ENCODE measurements around the gene CD96.

Gene CD96

DNA sequence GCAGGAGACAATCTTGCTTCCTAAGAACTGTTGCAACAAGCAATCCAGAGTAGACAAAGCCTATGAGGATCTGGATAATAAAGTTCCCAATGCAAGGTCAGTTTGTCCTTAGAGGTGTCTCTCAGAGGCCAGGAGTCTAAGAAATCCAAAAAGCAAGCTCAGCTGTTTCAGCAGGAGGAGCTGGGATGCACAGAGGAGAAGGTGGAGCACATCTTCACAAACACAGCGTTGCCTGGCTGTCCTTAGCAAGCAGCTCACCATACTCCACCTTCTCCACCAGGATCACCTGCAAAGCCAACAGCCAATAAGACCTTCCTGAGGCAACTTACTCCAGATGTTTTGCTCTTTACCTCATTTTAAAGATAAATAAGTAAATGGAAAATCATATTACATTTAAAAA lies 52.8 kb downstream of the CD96 start:
- no peak for DNase-seq

DNA sequence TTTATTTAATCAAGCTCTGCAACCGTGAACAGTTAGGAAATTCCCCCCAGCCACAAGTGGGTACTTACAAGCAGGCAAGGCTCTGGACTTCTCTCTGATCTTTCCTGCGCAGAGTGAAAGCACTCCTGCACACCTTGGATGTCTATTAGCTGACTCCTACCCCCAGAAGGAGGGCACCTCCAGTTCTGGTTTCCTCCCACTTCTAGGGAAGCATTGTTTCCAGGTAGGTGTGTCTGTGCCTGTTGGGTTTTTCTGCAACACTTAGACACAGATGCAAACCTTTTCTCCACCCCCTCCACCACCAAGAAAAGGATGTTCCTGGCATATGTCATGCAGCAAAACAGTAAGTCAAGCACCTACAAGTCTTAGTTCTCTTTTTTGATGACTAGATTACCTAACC lies 53.2 kb downstream of the CD96 start, which contains the start of gene ZBED2:
TSS of gene ZBED2 (minus strand) at position 115 of the 400 bp plus-strand sequence. CDS start 1,145 bp downstream, outside the sequence.
- no peak for DNase-seq

DNA sequence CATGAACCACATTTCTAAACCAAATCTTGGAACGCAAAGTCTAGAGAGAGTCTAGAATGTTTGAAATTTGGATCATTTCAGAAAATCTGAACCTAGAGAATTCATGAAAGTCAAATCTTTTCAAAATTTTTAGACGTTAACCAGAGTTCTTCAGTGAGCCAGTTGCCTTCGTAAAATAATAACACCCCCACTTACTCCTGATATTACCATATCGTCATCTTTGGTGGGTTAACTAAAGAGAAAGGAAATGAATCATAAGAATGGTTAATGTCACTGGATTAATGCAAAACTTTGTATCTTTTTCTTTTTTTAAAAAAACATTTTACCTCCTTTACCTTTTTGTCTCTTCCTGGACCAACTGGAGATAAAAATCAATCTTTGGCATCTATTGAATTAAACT lies 54.3 kb downstream of the CD96 start:
- no peak for DNase-seq

DNA sequence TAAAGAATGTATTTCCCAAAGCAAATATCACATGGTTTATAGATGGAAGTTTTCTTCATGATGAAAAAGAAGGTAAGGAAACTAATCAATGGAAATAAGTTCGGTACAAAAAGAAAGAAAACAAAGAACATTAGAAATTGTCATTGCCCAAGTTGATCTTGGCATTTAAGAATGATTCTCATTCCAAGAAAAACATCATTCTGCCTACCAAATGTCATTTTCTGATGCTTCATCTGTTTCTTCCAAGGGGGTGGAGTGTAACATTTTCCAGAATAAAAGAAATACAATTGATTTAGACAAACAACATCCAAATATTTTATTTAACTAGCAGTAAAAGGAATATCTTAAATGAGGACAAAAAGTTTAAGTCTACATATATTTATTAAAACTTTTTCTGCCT lies 56.1 kb downstream of the CD96 start:
- no peak for DNase-seq

DNA sequence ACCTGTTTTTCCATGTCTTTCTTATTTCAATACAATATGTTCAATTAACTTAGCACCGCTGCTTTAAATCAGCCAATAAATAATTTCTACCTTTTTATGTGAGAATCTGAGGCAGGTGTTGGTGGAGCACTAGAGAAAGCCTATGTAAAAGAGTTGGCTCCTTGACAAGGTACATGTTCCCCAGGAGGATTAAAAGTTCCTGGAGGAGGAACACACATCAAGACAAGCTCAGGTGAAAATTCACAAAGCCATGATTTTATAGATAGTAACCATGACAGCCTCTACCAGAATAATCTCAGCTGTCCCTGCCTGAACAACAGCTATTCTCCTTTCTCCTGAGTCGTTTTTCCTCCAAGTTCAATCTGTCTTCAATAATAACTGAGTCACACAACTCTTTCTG lies 56.6 kb downstream of the CD96 start:
- DNase-seq, result no peak

DNA sequence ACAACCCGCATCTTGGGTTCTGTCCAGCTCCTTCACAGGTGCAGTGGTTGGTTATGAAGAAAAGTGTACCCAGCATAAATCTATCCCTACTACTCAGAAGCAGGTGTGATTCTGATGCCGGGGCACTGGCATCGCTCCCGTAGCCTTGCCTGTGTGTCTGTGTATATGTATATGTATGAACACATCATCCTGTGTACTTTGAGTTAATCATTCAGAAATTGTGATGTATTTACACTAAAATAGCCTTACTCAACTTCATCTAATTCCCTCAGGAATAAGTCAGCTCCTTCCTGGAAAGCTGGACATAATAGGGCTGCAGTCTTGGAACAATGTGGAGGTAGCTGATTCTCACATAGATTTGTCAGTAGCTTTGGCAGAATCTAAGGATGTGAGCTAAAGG lies 59.8 kb downstream of the CD96 start:
- no peak for DNase-seq

DNA sequence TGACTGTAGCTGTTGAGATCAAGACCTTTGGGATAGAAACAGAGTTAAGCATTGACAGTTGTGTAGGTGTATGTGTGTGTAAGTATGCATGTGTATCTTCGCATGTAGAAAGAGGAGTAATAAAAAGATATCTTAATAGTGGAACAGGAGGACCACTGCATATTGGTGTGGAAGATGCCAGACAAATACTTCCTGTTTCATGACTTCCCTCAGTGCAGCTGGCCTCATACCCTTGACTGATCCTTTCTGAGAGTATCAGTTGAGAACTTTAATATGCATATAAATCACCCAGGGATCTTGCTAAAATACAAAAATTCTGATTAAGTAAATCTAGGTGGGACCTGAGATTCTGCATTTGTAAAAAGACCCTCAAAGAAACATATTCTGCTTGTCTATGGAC lies 61.7 kb downstream of the CD96 start:
- no peak for DNase-seq

DNA sequence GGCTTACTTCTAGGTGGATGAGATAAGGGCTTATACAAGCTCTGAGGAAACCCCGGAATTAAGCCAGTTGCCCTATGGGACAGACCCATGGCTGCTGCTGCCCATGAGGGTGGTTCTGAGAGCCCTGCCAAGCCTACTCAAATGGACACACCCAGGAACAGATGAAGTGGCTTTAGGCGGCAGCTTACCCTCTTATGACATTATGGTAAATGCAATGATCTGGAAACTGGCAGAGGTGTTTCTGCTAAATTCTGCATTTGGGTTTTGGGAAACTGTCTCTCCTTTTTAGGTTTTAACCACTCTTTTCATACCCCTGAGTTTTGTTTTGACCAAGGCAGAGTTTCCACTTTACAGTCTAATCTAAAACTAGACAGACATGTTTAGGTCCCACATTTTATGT lies 62.1 kb downstream of the CD96 start:
- DNase-seq, result no peak

DNA sequence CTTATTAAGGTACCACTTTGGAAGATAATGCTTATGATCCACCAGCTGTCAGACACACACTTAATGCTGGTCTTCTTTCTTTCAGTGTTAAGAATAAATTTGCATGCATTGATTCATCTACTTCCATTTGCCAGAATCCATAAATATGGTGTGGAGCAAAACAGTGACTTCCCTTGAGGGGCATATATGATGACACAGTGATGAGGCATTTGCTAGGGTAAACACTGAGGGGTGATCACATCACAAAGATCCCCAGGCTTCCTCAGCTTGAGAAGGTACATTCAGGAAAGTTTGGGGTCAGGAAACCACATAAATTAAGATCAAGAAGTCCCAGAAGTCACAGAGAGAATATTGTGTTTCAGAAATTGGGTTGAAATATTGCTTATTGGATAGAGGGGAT lies 63.0 kb downstream of the CD96 start:
- no peak for DNase-seq

DNA sequence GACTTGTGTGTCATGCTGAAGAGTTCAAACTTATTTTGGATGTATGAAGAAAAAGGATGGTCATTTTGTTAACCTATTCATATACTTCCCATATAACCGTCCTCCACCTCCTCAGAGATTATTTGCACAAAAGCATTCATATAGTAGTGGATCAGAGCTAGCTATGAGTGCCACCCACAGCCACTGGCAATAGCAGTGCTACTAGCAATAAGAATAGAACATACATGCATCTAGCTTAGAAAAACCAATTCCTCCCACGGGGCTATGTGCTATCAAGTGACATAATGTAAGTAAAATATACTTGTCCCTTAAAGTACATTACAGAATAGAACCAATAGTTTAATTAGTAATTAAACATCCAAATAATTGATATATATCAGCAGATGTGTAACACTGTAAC lies 63.5 kb downstream of the CD96 start:
- DNase-seq, result no peak

DNA sequence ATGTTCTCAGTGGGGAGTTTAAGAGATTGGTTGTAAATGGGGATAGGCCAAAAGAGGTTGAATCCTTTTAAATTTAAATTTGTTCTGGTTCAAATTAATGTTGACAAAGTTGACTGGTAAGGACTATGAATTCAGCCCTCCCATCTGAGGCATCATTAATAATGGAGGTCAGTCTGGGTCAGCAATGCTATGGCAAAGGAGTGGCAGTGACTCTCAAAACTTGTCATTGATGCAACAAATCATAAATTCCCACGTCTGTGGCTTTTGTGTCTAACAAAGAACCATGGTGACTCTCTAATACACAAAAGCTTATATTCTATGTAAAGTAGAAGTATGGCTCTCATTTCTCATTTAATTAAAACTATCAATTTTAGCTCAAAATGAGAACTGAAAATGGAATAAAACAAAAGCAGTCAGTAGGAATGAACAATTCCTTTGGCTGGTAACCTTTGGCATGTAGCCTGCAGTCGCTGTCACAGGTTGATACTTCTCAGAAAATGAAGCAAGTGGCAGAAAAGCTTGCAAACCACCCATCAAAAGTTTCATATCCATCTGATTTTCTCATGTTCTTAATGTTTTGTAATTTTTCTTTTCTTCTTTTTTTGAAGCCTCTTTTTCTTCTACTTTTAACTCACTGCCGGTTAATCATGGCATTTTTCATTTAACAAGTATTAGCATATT lies 65.4 kb downstream of the CD96 start:
- DNase-seq, result no peak

DNA sequence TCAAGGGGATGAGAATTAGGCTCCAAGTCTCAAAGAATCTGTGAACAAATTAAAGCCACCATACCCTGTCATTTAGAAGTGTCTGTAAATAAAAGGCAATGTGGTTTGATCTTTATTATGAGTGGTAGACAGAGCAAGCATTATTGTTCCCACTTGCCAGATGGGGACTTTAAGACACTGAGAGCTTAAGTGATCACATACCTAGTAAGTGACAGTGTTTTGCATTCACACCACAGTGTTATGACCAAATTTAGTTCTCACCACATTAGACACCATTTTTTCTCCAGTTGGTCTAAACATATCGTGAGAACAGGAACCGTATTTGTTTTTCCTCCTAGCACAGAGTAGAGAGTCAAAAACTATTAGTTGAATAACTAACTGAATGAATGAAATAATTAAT lies 66.4 kb downstream of the CD96 start:
- no peak for DNase-seq

DNA sequence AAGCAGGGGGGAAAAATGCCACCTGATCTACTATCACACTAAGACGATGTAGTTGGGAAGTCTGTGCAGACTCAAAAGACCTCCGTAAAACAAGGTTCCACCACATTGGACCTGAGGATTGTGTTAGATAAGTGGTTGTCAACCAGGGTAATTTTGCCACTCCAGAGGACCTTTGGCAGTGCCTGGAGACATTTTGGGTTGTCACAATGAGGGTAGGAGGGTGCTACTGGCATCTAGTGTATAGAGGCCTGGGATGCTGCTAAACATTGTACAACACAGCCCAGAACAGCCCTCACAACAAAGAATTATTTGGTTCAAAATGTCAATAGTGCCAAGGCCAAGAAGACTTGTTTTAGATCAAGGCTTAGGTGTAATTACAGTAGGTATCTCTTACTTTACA lies 67.7 kb downstream of the CD96 start:
- DNase-seq, result no peak

DNA sequence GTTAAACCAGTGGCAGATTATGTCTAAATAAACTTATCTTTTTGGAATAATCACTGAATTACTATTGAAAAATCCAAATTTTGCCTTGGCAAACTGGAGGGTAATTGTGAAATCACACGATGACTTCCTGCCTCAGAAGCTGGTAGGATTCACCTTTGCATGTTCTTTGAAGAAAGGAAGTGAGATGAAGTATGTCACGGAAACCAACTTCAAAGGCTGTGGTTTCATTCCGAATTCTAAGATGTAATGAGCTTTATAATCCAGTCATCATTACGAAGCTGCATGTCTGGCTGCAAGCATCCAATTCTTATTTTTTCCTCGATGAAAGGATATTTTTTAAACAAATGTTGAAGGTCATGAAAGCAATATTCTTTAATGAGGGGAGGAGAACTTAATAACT lies 68.2 kb downstream of the CD96 start:
- no peak for DNase-seq

DNA sequence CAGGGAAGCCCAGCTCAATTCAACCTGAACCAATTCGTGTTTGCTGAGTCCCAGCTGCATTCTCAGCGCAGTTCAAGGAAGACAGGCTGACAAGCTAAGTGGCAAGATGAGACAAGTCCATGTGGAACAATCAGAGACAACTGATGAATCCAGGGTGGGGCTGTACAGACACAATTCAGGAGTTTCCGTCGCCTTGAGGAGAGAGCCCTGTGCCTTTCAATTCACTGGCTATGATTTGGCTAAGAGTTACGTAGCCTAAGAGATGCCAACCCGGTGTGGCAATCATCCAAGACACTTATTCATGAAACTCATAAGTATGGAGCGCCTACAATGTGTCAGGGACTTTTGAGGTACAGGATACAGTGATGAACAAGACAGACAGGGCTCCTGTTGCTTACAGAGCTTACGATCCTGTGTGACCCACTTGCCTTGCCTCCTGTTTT lies 68.6 kb downstream of the CD96 start:
- no peak for DNase-seq

DNA sequence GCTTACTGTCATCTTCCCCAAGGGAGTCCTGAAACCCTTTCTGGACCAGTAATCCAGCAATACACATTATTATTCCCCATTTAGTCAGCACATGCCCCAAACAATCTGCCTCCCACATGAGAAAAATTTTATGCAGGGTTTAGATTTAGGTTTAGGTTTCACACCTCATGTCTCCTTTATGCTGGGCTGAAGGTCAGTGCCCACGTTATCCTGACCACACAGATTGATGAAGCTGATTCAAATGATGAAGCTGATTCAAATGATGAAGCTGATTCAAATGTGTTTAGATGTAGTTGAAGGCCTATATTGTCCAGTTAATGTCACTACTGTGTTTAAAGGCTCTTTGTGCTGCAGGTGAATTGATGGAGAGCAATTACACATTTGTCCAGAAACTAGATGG lies 71.3 kb downstream of the CD96 start:
- no peak for DNase-seq

DNA sequence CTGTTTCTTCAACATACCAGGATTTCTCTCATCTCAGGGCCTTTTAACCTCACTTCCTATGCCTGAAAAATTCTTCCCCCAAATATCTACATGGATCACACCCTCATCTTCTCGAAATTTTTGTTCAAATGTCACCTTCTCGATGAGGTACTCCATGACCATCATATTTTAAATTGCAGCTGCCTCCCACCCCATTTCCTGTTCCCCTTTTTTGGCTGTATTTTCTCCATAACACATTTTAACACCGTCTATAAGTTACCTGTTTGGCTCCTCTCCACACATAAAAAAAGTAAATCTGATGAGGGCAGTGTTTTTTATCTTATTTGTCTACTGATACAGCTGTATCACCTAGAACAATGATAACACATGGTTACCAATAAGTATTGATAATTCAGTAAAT lies 73.9 kb downstream of the CD96 start:
- no peak for DNase-seq

DNA sequence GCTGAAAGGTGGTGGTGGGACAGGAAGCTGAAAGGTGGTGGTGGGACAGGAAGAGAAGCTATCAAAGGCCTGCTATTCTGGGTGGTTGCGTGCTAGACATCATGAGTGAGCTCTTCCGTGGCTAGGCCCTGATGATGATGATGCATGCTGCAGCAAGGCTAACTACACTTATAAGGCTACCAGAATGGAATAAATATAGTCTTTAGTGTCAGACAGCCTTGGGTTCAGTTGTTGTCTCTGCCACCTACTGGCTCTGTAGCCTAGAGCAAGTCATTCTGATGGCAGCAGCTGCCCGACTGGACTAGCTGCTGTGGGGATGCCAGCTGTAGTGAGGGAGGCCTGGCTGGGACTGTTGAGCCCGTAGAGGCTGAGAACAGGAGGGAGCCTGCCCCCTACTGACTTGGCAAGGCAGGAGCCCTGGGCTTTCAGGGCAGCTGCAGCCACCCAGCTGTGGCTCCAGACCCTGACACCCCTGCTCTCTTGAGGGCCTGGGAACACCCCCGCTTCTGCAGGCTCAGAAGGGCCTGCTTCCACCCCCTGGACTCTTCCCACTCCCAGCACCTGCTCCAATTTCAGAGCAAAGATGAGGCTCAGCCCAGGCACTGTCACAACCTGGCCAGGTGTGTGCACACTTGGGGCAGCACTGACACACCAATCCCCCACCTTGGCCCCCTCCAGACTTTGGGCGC lies 74.6 kb downstream of the CD96 start:
- no peak for DNase-seq

DNA sequence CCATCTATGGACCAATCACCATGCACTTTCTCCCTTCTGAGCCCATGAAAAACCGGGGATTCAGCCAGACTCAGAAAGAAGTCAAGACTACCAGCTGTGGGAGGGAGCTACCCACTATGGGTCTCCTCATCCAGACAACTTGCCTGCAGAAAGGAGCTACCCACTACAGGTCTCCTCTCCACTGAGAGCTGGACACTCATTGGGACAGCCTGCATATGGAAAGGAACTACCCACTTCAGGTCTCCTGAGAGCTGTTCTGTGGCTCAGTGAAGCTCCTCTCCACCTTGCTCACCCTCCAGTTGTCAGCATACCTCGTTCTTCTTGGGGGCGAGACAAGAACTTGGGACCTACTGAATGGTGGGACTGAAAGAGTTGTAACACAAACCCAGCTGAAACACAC lies 75.4 kb downstream of the CD96 start:
- no peak for DNase-seq

DNA sequence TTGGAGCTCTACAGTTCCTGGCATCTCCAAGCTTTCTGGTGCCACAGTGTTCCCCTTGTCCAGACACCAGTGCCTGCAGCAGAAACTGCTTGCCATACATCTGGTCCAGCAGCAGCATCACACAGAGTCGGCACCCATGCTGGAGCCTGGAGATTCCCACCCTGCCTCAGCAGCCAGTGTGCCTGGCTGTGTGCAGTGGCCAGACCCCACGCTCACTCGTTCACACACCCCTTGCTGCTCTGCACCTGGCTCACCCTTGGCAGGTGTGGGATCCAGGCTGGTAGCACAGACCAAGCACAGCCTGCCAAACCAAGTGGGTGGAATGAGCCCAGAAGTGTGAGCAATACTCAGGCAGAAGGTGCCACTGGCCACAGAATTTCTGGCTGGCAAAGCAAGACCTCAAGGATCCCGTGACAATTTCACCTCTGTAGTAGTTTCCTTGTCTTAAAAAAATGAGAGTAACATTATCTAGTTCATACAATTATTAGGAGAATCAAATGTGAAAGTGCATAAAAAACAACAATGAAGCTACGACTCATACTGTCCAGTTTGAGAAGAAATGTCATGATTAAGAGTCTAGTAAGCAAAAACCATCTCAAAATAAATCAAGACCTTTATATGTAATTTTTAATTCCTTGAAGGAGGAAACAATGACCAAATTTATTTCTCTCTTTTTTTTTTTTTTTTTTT lies 76.1 kb downstream of the CD96 start:
- DNase-seq, result no peak

DNA sequence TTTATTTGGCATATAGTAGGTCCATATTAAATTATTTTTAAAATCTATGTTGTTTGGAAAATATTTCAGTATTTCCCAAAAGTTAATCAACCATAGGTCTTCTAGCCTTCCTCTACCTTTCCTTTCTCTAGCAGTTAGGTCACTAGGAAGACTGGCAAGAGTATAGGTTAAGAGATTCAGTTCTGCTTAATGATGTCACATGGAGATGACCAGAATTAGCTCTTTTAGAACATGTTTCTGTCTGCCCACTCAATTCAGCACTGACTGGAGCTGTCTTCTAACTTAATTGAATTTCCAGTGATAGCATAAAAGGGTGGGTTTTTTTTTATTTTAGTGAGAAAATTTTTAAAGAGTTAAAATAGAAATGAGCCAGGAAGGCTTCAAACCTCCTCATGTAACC lies 76.9 kb downstream of the CD96 start:
- no peak for DNase-seq

DNA sequence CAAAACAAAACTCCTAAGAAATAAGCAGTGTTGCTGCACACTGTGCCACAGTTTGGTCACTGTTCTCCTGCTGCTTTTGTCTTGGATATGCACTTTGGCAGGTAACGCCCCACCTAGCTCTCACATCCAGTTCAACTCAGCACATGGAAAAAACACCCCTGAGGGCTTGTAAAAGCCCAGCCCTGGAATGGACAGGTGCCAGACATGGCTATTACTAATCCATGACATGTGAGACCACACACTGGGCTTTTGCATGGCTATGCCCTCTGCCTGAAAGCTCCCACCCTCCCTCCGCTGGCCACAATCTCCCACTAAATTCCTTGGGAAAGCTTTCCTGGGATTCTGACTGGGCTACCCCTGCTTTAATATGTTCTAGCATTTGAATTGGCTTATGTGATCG lies 77.8 kb downstream of the CD96 start:
- DNase-seq, result no peak

DNA sequence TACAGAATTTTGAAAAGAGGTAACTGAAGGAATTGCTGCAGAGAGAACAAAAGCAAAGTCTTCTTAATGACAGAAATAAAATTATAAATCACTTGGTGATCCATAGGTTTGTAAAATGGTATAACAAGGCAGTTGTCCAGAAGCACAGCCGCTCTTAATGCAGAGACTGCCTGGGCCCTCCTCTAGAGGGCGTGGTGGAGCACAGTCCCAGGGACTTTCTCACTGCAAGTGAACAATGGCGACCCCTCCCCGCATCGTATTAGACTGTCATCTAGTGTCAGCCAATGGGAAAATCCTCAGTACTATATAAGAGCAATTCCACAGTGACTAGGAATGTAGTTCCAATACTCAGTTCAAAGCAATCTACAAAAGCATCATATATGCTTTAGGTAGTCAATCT lies 79.5 kb downstream of the CD96 start:
- DNase-seq, result no peak

DNA sequence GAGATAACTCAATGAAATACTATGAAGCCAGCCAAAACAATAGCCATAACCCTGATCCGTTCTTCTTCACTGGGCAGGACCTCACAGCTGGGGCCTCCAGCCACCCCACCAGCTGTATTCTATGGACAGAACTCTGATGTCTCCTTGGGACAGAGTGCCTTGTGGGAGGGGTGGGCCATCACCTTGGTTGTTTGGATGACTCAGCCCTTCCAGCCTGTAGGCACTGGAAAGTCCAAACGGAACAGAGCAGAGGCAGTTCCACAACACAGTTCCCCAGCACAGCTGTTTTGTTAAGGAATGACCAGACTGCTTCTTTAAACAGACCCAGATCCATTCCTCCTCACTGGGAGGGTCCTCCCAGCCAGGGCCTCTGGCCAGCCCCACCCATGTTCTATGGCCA lies 85.1 kb downstream of the CD96 start:
- DNase-seq, result no peak

All from NCI-H1092 (cell line).